AG09319 (cell line): ENCODE measurements around the gene C8B.

ENCODE experiments used
- DNase-seq: peaks from one replicate; pipeline ENCODE4 v3.0.0-alpha.2; 2010; ENCODE audit warnings: low read depth; ENCODE audit errors: extremely low read depth
- TF ChIP-seq, protein P1 (sequence below): IDR thresholded peaks from 2 replicates; pipeline ENCODE4 v1.5.1; 2011; ENCODE audit warnings: low read depth, mild to moderate bottlenecking, inconsistent platforms, low read length, moderate library complexity

The C8B gene

DNA sequence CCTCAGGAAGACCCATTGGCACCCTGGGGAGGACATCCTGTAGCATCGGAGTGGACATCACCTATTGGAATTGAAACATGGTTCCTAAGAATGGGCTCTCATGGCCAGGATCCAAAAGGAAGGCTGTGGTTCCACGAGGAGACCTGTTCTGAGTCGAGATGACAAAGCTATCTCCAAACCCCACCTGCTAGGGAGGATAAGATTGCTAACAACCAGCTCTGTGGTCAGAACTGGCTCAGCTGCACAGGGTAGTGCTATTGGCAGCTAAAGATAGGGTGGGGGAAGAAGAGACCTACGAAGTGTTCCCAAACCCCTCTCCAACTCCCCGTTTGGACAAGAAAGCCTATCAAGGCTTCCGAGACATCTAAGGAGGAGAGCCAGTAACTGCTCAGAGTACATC, 17.7 kb upstream of the C8B start:
- no peak for DNase-seq
- TF ChIP-seq, protein P1, sequence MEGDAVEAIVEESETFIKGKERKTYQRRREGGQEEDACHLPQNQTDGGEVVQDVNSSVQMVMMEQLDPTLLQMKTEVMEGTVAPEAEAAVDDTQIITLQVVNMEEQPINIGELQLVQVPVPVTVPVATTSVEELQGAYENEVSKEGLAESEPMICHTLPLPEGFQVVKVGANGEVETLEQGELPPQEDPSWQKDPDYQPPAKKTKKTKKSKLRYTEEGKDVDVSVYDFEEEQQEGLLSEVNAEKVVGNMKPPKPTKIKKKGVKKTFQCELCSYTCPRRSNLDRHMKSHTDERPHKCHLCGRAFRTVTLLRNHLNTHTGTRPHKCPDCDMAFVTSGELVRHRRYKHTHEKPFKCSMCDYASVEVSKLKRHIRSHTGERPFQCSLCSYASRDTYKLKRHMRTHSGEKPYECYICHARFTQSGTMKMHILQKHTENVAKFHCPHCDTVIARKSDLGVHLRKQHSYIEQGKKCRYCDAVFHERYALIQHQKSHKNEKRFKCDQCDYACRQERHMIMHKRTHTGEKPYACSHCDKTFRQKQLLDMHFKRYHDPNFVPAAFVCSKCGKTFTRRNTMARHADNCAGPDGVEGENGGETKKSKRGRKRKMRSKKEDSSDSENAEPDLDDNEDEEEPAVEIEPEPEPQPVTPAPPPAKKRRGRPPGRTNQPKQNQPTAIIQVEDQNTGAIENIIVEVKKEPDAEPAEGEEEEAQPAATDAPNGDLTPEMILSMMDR, result no peak

DNA sequence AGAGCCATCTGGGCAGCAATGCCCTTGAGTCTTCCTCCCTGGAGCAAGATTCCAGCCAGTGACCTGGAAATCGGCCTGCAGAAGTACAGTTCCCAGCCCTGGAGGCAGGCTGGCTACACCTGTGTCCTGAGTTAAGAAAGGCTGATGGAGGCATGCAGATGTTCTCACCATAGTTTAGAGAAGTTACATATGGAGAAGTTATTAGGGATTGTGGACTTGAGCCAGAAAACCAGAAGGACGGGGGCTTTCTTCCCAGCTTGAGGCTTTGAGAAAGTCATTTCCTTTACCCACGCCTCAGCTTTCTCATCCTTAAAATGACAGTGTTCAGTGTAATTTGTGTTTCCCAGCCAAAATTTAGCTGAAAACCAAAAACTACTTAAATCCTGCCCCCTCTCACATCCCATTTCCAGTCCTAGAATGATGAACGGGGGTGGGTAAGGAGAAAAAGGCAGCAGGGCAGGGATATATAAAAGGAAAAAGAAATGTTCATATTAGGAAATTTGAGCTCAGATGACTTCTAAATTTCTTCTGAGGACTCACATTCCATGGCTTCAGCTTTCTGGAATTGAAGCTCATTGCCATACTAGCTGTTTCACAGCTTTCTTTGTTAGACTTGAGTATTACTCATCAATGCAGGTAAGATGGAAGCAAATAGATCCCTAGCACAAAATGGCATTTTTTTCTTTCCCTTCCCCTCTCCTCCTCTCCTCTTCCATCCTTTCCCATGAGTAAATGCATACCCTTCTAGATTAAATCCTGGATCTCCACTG, 14.4 kb upstream of the C8B start:
- TF ChIP-seq, protein P1, result no peak
- DNase-seq, result no peak

DNA sequence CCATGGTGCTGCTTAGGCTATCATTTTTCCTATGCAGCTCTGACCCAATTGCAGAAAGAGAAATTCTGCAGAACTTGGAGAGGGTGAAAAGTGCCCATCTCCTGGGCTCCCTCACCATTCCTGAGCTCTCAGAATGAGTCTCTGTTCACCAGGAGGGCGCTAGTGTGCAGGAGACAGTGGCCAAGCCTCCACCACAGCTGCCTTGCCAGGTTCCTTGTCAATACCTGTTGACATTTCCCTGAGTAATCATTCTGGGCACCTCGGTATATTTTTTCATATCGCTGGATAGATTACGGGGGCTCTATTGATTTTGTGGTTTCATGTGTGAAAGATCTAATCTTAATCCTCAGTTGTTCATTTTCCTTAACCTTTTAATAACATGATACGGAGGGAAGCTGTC, 13.0 kb upstream of the C8B start:
- TF ChIP-seq, protein P1, result no peak

DNA sequence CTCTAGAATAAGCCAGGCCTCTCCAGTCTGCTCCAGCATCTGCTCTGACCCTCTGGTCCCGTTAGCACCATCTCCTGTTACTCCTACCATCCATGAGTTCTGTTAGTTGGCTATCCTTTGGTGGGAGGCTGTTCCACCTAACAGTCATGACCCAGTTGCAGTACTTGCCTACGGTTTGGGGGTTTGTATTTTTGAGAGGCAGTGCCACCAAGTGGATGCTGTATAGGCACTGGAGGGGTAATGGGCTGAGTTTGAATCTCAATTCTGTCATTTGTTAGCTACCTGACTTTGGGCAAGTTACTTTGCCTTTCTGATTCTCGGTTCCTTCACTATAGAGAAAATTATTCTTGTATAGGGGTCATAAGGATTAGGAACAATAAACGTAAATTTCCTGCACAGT, 12.1 kb upstream of the C8B start:
- no peak for DNase-seq
- TF ChIP-seq, protein P1, result peak; percentile 2; the same call in 1 of the 2 replicates

More for the DNA sequence above, 13.0 kb upstream of the C8B start:
- no peak for DNase-seq

DNA sequence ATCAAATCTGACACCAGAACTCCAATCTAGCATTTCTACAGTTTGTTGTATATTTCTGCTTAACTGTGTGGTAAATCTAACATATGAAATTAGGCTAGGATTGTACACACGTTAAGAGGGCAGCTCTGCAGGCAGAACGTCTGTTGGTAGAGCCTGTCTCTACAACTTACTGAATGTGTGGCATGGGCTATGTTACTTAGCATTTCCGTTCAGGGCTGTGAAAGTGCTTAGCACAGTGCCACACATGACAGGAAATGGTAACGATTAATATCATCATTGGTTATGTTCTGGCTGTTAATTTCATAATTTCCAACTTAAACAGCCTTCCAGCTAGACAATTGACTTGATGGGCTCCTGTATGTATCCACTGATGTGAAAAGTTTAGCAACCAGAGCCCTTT, 9.6 kb upstream of the C8B start:
- DNase-seq, result no peak
- TF ChIP-seq, protein P1, result no peak

DNA sequence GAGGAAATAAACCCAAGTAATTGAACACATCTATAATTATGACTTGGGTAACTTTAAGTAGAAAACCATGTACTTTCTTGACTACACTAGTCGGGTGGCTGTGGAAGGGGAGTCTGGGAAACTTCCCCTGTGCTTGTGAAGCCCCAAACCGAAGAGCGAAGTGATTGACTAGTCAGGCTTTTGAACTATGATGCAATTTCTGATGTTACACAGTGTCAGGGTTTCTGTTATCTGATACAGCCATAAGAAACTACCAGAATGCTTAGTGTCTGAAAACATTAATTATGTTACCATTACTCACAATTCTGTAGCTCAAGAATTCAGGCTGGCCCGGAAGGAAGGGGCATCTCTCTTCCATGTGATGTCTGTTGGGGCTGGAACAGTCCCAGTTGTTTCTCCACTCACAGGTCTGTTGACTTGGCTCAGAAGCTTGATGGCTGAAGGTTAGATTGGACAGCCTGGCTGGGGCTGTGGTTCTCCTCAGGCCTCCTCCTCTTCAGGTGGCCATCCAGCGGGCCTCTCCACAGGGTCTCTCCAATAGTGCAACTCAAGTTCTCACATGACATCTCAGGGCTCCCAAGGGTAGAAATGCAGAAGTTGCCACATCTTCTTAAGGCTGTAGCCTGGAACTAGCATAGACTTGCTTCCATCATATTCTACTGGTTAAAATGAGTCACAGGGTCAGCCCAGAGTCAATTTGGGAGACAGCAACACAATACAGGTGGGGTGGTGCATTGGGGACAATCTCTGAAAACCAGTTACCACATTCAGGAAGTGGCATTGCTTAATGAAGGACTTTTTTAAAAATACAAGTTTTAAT, 8.3 kb upstream of the C8B start:
- TF ChIP-seq, protein P1, result no peak
- no peak for DNase-seq

DNA sequence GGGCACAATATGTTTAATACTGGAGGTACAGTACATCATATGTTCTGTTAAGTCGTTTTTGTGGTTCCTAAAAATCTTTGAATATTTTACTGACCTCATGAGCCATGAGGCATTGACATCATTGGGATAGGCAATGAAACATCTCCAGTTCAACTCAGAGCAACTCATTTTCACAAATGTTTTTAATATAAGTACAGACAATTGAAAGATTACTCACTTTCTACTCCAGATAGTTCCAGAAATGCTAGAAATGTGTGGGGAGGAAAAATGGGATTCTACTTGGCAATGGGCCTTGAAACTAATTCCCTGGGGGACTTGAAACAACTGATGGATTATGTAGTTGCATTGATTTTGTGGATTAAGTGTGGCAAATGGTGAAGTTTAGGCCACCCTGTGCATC, 7.2 kb upstream of the C8B start:
- TF ChIP-seq, protein P1, result no peak
- peak; percentile 39 for DNase-seq
